HCT116 (cell line): ENCODE data around the gene KCTD17.
A peak's percentile ranks its signal among the peaks of the same experiment; 100 is the strongest.

ENCODE experiments used
- CEBPB ChIP-seq: IDR thresholded peaks from 2 replicates; pipeline ENCODE4 v1.6.1; 2012; ENCODE audit warnings: low read depth
- CTCF ChIP-seq, 3 experiments: fragments of 200-600 bp in 1 of 3; sonication (generic) in 1 of 3; IDR thresholded peaks in 2 of 3; conservative IDR thresholded peaks in 1 of 3; 2 replicates each; pipeline ENCODE4 v1.5.1; 2012 to 2017; ENCODE audit warnings: low read depth in 2 of 3, low read length in 2 of 3, antibody characterized with exemption in 1 of 3, borderline replicate concordance in 1 of 3, control low read depth in 1 of 3, mild to moderate bottlenecking in 1 of 3, mixed read lengths in 1 of 3, mixed run types in 1 of 3, moderate library complexity in 1 of 3; ENCODE audit not compliant: insufficient read depth in 1 of 3
- EGR1 ChIP-seq: IDR thresholded peaks from 2 replicates; pipeline ENCODE4 v1.6.1; 2012; ENCODE audit warnings: low read depth
- JUND ChIP-seq: IDR thresholded peaks from 2 replicates; pipeline ENCODE4 v1.6.1; 2012
- POLR2A ChIP-seq: IDR thresholded peaks from 2 replicates; pipeline ENCODE4 v1.7.0; 2011; ENCODE audit warnings: borderline replicate concordance; ENCODE audit not compliant: insufficient read depth, insufficient read length; ENCODE audit errors: extremely low read depth
- POLR2AphosphoS5 ChIP-seq: IDR thresholded peaks from 2 replicates; pipeline ENCODE4 v1.6.1; 2011; ENCODE audit warnings: mild to moderate bottlenecking, low read depth, low read length, moderate library complexity
- RAD21 ChIP-seq: IDR thresholded peaks from 2 replicates; pipeline ENCODE4 v1.6.1; 2012; ENCODE audit warnings: low read depth, mild to moderate bottlenecking
- REST ChIP-seq: IDR thresholded peaks from 2 replicates; pipeline ENCODE4 v1.6.1; 2012; ENCODE audit warnings: low read depth
- YY1 ChIP-seq: IDR thresholded peaks from 2 replicates; pipeline ENCODE4 v1.6.1; 2011; ENCODE audit warnings: low read length, low read depth, moderate library complexity, mild to moderate bottlenecking; ENCODE audit not compliant: insufficient replicate concordance; ENCODE audit errors: extremely low read depth

GRCh38 chr22:37098976-37099591, 47.5 kb downstream of the KCTD17 start:
- TF ChIP-seq JUND (no peak), CEBPB (no peak), POLR2AphosphoS5 (no peak), RAD21 (no peak), EGR1 (no peak), CTCF (IDR thresholded peaks at IDR 0.05 in 2 of 3, conservative IDR thresholded peaks at IDR 0.05 in 1 of 3; ENCODE audit: borderline replicate concordance in 1 of 3, insufficient read depth in 1 of 3, low read depth in 2 of 3, low read length in 2 of 3) (peak in 2 of 3 experiments; percentile 42 to 44; a peak in 4 of 6 replicates), REST (no peak), POLR2A (no peak), YY1 (no peak)
